ENCODE results near the gene RPS21.
A peak's percentile ranks its signal among the peaks of the same experiment; 100 is the strongest.

The RPS21 gene

DNA sequence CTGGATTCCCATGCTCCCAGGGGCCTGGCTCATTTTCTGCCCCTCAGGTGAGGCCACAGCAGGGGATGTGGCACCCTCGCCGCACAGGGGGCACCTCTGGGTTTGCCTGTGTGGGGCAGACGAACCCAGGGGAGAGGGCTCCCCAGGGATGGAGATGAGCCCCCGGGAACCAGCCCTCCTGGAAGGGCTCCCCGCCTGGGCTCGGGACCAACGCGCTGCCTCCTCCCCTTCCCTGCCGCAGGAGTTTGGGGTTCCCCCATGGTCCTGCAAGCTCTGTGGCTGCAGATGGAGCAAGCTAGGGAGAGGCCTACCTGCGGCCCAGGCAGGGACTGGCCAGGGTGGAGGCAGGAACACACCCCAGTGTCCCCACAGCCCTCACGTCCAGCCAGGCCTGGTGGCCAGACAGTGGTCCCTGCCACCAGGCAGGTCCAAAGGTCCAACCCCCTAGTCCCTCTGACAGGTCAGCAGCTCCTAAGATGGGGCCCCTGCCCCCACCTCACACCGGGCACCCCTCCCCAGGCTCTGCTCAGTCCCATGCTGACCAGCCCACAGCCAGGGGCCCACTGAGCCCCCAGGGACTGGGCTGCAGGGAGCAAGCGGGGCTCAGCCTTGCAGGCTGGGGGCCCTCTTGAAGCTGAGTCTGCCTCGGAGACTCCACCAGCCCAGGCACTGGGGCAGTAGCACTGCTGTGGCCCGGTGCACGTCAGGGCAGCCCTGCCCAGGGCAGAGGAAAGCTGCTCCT, 33.4 kb upstream of the RPS21 start:
- no peak for TF ChIP-seq CTCF (conservative IDR thresholded peaks at IDR 0.05; ENCODE audit: low read depth)
- peak overlapping the region; percentile 100 for H3K27ac ChIP-seq
- ChIA-PET POLR2A (ENCODE audit: low non-redundant PET) (interaction anchor here (0.8 to 4.9 kb wide), 4 partner anchors 8 to 29 kb away, joined by 3 to 41 read pairs (median 4); partner anchors contain the start of gene LAMA5), CTCF (interaction anchor here (0.6 to 4.7 kb wide), 5 partner anchors 11 to 49 kb away, joined by 3 to 35 read pairs (median 4); no protein-coding TSS in a partner anchor)
- DNase-seq (ENCODE audit: low spot score): no peak

GRCh38 chr20:62354031-62354808, 32.7 kb upstream of the RPS21 start:
- TF ChIP-seq CTCF (conservative IDR thresholded peaks at IDR 0.05; ENCODE audit: low read depth): no peak
- ChIA-PET CTCF (interaction anchor here (0.6 to 4.7 kb wide), 2 partner anchors 28 to 49 kb away, joined by 3 to 35 read pairs; no protein-coding TSS in a partner anchor), POLR2A (ENCODE audit: low non-redundant PET) (interaction anchor here (1.1 to 4.9 kb wide), 2 partner anchors 9 to 12 kb away, joined by 3 to 41 read pairs; partner anchors contain the start of gene LAMA5)
- no peak for DNase-seq (ENCODE audit: low spot score)
- peak overlapping the region; percentile 100 for H3K27ac ChIP-seq

DNA sequence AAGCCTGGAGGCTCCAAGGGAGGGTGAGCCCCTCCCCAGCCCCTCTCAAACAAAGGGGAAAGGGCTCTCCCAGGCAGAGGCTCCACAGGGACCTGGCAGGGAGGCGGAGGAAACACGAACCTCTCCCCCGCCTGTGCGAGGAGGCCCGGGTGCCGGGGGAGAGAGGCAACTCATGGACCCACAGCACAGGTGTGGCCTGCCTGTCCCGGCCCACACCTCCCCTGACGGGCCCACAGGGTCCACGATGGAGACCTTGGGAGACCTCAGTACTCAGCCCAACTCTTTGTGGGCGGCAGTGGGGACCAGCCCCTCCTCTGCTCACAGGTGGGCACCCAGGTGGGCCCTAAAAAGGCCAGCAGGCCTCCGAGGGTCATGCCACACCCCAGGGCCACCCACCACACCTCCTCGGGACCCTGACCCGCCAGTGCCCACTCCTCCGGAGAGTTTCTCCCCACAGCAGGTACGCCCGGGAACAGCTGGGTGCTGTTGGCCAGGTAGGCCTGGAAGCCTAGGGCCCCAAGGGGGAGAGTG, 32.0 kb upstream of the RPS21 start:
- no peak for TF ChIP-seq CTCF (conservative IDR thresholded peaks at IDR 0.05; ENCODE audit: low read depth)
- DNase-seq (ENCODE audit: low spot score): no peak
- CTCF ChIA-PET: interaction anchor here (0.7 to 5.1 kb wide), 4 partner anchors 9 to 28 kb away, joined by 3 to 45 read pairs (median 8); no protein-coding TSS in a partner anchor
- peak overlapping the region; percentile 100 for H3K27ac ChIP-seq
- POLR2A ChIA-PET (ENCODE audit: low non-redundant PET): no interaction called here

- peak overlapping the region; percentile 100 for H3K27ac ChIP-seq
- ChIA-PET CTCF (interaction anchor here (0.7 to 5.1 kb wide), 4 partner anchors 8 to 27 kb away, joined by 3 to 45 read pairs (median 8); no protein-coding TSS in a partner anchor), POLR2A (ENCODE audit: low non-redundant PET) (interaction anchor here (0.8 kb wide), 1 partner anchor 10 kb away, joined by 3 read pairs; no protein-coding TSS in a partner anchor)
Measured at GRCh38 chr20:62355516-62355877, 31.4 kb upstream of the RPS21 start.

GRCh38 chr20:62355878-62356588, 30.9 kb upstream of the RPS21 start:
- no peak for DNase-seq (ENCODE audit: low spot score)
- ChIA-PET CTCF (interaction anchor here (0.6 to 5.1 kb wide), 9 partner anchors 8 to 1123 kb away, joined by 3 to 45 read pairs (median 4); no protein-coding TSS in a partner anchor), POLR2A (ENCODE audit: low non-redundant PET) (interaction anchor here (0.8 kb wide), 1 partner anchor 10 kb away, joined by 3 read pairs; no protein-coding TSS in a partner anchor)
- H3K27ac ChIP-seq: peak overlapping the region; percentile 100
- TF ChIP-seq CTCF (conservative IDR thresholded peaks at IDR 0.05; ENCODE audit: low read depth): no peak

More at GRCh38 chr20:62355516-62355877, 31.4 kb upstream of the RPS21 start:
- TF ChIP-seq CTCF (conservative IDR thresholded peaks at IDR 0.05; ENCODE audit: low read depth): no peak
- no peak for DNase-seq (ENCODE audit: low spot score)
